CD14-positive monocyte (primary cell): ENCODE results near the gene EYS. TPM values are rescaled to one million over a fixed set of nuclear protein-coding genes. Genes with fewer than 3 reads are reported as not detected.

Experiments
- DNase-seq, 3 donors: peaks; one replicate each; pipeline ENCODE4 v3.0.0-alpha.2; 2011 to 2022
- H2AFZ ChIP-seq: 2 replicates; pipeline ENCODE4 v1.6.0; 2012; ENCODE audit warnings: mild to moderate bottlenecking, low read depth, low read length, inconsistent platforms; ENCODE audit not compliant: insufficient read depth, poor library complexity, severe bottlenecking
- H3K27ac ChIP-seq, 2 donors: 1 replicate in 1 of 2; 2 replicates in 1 of 2; pipeline ENCODE4 v1.5.1; 2012 to 2013; ENCODE audit warnings: low read length in 2 of 2, control low read depth in 1 of 2, inconsistent platforms in 1 of 2, low read depth in 1 of 2, mild to moderate bottlenecking in 1 of 2
- H3K27me3 ChIP-seq, 2 donors: one replicate each; pipeline versions ENCODE4 v1.6.0 to v1.6.1; 2011 to 2013; ENCODE audit warnings: low read length in 2 of 2; ENCODE audit not compliant: control insufficient read depth in 2 of 2, insufficient read depth in 2 of 2
- H3K36me3 ChIP-seq, 2 donors: replicated peaks in 1 of 2; 1 replicate in 1 of 2; 2 replicates in 1 of 2; pipeline versions ENCODE4 v1.5.1 to v1.6.1; 2012 to 2013; ENCODE audit warnings: low read length in 2 of 2, control low read depth in 1 of 2, inconsistent platforms in 1 of 2, mild to moderate bottlenecking in 1 of 2; ENCODE audit not compliant: insufficient read depth in 2 of 2, control insufficient read depth in 1 of 2
- H3K4me1 ChIP-seq, 2 donors: 1 replicate in 1 of 2; 2 replicates in 1 of 2; pipeline versions ENCODE4 v1.5.1 to v1.6.1; 2012 to 2013; ENCODE audit warnings: low read length in 2 of 2, control low read depth in 1 of 2, inconsistent platforms in 1 of 2, mild to moderate bottlenecking in 1 of 2, moderate library complexity in 1 of 2; ENCODE audit not compliant: insufficient read depth in 2 of 2, control insufficient read depth in 1 of 2
- H3K4me2 ChIP-seq: replicated peaks from 2 replicates; pipeline ENCODE3; 2012; ENCODE audit warnings: low read length, moderate library complexity, mild to moderate bottlenecking; ENCODE audit not compliant: poor library complexity, severe bottlenecking; ENCODE audit errors: extremely low read depth
- H3K4me3 ChIP-seq, 3 experiments: fragments of 200-600 bp in 1 of 3; sonication (generic) in 1 of 3; replicated peaks in 1 of 3; 1 replicate in 2 of 3; 2 replicates in 1 of 3; pipeline ENCODE4 v1.5.1; 2011 to 2013; ENCODE audit warnings: low read length in 3 of 3, mild to moderate bottlenecking in 3 of 3, control low read depth in 2 of 3, low read depth in 2 of 3, inconsistent platforms in 1 of 3, moderate library complexity in 1 of 3
- H3K79me2 ChIP-seq: 2 replicates; pipeline ENCODE4 v1.6.0; 2012; ENCODE audit warnings: mild to moderate bottlenecking, control low read depth, inconsistent platforms, low read length, moderate library complexity; ENCODE audit not compliant: insufficient read depth
- H3K9ac ChIP-seq: 2 replicates; pipeline ENCODE4 v1.6.0; 2017; ENCODE audit warnings: low read length, mild to moderate bottlenecking; ENCODE audit not compliant: insufficient read depth, poor library complexity, severe bottlenecking
- H3K9me3 ChIP-seq, 2 donors: replicated peaks in 1 of 2; 1 replicate in 1 of 2; 2 replicates in 1 of 2; pipeline versions ENCODE4 v1.5.1 to v1.6.1; 2012 to 2013; ENCODE audit warnings: low read length in 2 of 2, control low read depth in 1 of 2; ENCODE audit not compliant: control insufficient read depth in 1 of 2, insufficient read depth in 1 of 2
- H4K20me1 ChIP-seq: 2 replicates; pipeline ENCODE4 v1.6.0; 2012; ENCODE audit warnings: mild to moderate bottlenecking, low read length, control low read depth, moderate library complexity; ENCODE audit not compliant: insufficient read depth
- H3K27ac Mint-ChIP-seq, 7 donors: one replicate each; pipeline ENCODE4 v1.8.0; 2020; ENCODE audit warnings: mild to moderate bottlenecking in 7 of 7, mixed read lengths in 7 of 7, moderate library complexity in 6 of 7, inconsistent platforms in 2 of 7
- H3K27me3 Mint-ChIP-seq, 3 donors: one replicate each; pipeline ENCODE4 v1.8.0; 2021 to 2022; ENCODE audit warnings: low read depth in 3 of 3, mild to moderate bottlenecking in 3 of 3, mixed read lengths in 3 of 3, moderate library complexity in 3 of 3, inconsistent platforms in 1 of 3
- H3K36me3 Mint-ChIP-seq, 2 donors: one replicate each; pipeline ENCODE4 v1.8.0; 2020; ENCODE audit warnings: mixed read lengths in 2 of 2, inconsistent platforms in 1 of 2, mild to moderate bottlenecking in 1 of 2
- H3K4me1 Mint-ChIP-seq: one replicate; pipeline ENCODE4 v1.8.0; 2020; ENCODE audit warnings: mild to moderate bottlenecking, mixed read lengths
- H3K4me3 Mint-ChIP-seq, 2 donors: one replicate each; pipeline ENCODE4 v1.8.0; 2020; ENCODE audit warnings: mild to moderate bottlenecking in 2 of 2, mixed read lengths in 2 of 2, moderate library complexity in 1 of 2
- H3K9me3 Mint-ChIP-seq, 7 donors: one replicate each; pipeline ENCODE4 v1.8.0; 2020 to 2022; ENCODE audit warnings: mixed read lengths in 7 of 7, mild to moderate bottlenecking in 6 of 7, moderate library complexity in 6 of 7, inconsistent platforms in 2 of 7
- CTCF ChIP-seq: fragments of 200-600 bp; IDR thresholded peaks from one replicate; pipeline ENCODE4 v1.8.0; 2022; ENCODE audit warnings: antibody characterized with exemption, mild to moderate bottlenecking
- WGBS: methylation state at CpG from one replicate; pipeline ENCODE4 v1.1.5; 2013; ENCODE audit warnings: missing lambda C conversion rate; ENCODE audit not compliant: insufficient coverage; 5-methylcytosine and 5-hydroxymethylcytosine counted together
- intact Hi-C, 2 donors: fragments of 100-400 bp; cut with micrococcal nuclease; formaldehyde crosslinking; loops; one replicate each; pipeline versions ENCODE4 v1.15.0 to v1.15.1; 2023
- polyA plus RNA-seq, 3 donors: library from polyadenylated mRNA; depleted of rRNA in 1 of 3; unstranded in 2 of 3; stranded (reverse) in 1 of 3; fragments of 300-500 nt in 2 of 3; fragments of >200 nt in 1 of 3; fragmentation: Illumina TruSeq in 2 of 3; gene quantifications; 1 replicate in 2 of 3; 2 replicates in 1 of 3; pipeline ENCODE4 v1.2.3, GENCODE V29; 2012 to 2021

EYS gene
- polyA plus RNA-seq, 3 donors, result 0.01 to 0.03 TPM; not detected in 1

DNA sequence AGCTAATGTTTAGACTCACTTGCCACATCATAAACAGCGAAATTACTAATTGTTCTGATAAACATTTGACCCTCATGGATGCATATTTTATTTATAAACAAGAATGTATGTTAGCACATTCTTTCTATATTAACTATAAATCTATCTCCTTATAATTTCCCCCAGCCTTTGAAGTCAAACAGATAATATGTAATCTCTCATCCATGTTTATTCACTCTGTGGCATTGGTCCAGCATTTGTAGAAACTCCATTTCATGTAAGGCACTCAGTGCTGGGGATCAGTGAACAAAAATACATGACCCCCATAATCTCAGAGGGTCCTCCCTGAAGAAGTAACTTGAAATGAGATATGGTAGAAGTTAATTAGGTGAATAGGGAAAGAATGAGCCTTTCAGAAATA, 856.9 kb downstream of the EYS start:
- Histone ChIP-seq H3K79me2 (no peaks in the 10 kb centered on the region), H3K9me3 (no peaks in the 10 kb centered on the region), H3K4me3 (no peak overlapping the region), H3K4me1 (no peaks in the 10 kb centered on the region), H3K27ac (no peak overlapping the region), H3K36me3 (no peaks in the 10 kb centered on the region), H4K20me1 (no peaks in the 10 kb centered on the region), H2AFZ (no peak overlapping the region), H3K27me3 (no peaks in the 10 kb centered on the region), H3K4me2 (no peak overlapping the region), H3K9ac (no peak overlapping the region)
- Mint-ChIP-seq H3K36me3 (no peaks in the 10 kb centered on the region), H3K9me3 (peaks cover 0 to 7% (median 3%) of the 10 kb centered on the region in 7 donors), H3K27ac (no peak overlapping the region), H3K27me3 (no peaks in the 10 kb centered on the region), H3K4me3 (no peak overlapping the region), H3K4me1 (no peaks in the 10 kb centered on the region)
- DNase-seq, result no peak
- no CpG with 5 or more reads among the region's 1 CpG for WGBS
- TF ChIP-seq CTCF, result no peak
- intact Hi-C loops, result no loop called here

GRCh38 chr6:64848467-64848866, 858.6 kb downstream of the EYS start:
- DNase-seq, result no peak
- Mint-ChIP-seq H3K4me1 (no peaks in the 10 kb centered on the region), H3K9me3 (peaks cover 0 to 5% (median 3%) of the 10 kb centered on the region in 7 donors)

More at GRCh38 chr6:64848467-64848866, 858.6 kb downstream of the EYS start:
- Histone ChIP-seq H4K20me1 (no peaks in the 10 kb centered on the region), H3K4me3 (no peak overlapping the region), H3K9ac (no peak overlapping the region), H3K27ac (no peak overlapping the region), H3K36me3 (no peaks in the 10 kb centered on the region), H3K9me3 (no peaks in the 10 kb centered on the region), H3K4me1 (no peaks in the 10 kb centered on the region), H2AFZ (no peak overlapping the region), H3K4me2 (no peak overlapping the region), H3K79me2 (no peaks in the 10 kb centered on the region), H3K27me3 (no peaks in the 10 kb centered on the region)
- H3K4me3 Mint-ChIP-seq, result no peak overlapping the region
- no peak for TF ChIP-seq CTCF
- no peaks in the 10 kb centered on the region for H3K36me3 Mint-ChIP-seq
- 80% methylated on average over 1 of the region's 4 CpGs for WGBS
- no peak overlapping the region for H3K27ac Mint-ChIP-seq
- intact Hi-C loops, result no loop called here
- no peaks in the 10 kb centered on the region for H3K27me3 Mint-ChIP-seq
